GM23338 (cell line): ENCODE measurements around the gene E2F3. TPM values are rescaled to one million over a fixed set of nuclear protein-coding genes. Genes with fewer than 3 reads are reported as not detected.
A peak's percentile ranks its signal among the peaks of the same experiment; 100 is the strongest.

Experiments
- ATAC-seq: fragments of 200-7000 bp; cut with Tn5 transposase; 3 replicates; pipeline ENCODE4 v1.9.1; 2020
- DNase-seq: peaks from one replicate; pipeline ENCODE4 v3.0.0-alpha.2; 2015; ENCODE audit warnings: low spot score
- H2AFZ ChIP-seq: fragments of 200-600 bp; sonication (generic); 2 replicates; pipeline ENCODE4 v1.8.0; 2016; ENCODE audit warnings: antibody characterized with exemption, mild to moderate bottlenecking, moderate library complexity
- H3F3A ChIP-seq: fragments of 200-600 bp; sonication (generic); replicated peaks from 2 replicates; pipeline ENCODE4 v1.8.0; 2017; ENCODE audit warnings: antibody characterized with exemption, mixed run types, low read depth
- H3K27ac ChIP-seq: fragments of 200-600 bp; sonication (generic); 2 replicates; pipeline ENCODE4 v1.6.1; 2016; ENCODE audit warnings: low read depth
- H3K27me3 ChIP-seq: fragments of 200-600 bp; sonication (generic); 2 replicates; pipeline ENCODE4 v1.8.0; 2016; ENCODE audit warnings: mild to moderate bottlenecking, mixed run types, moderate library complexity; ENCODE audit not compliant: insufficient read depth
- H3K36me3 ChIP-seq: fragments of 200-600 bp; sonication (generic); 2 replicates; pipeline ENCODE4 v1.8.0; 2016; ENCODE audit warnings: mild to moderate bottlenecking; ENCODE audit not compliant: insufficient read depth
- H3K4me1 ChIP-seq: fragments of 200-600 bp; sonication (generic); 2 replicates; pipeline ENCODE4 v1.8.0; 2016; ENCODE audit warnings: mild to moderate bottlenecking, moderate library complexity; ENCODE audit not compliant: insufficient read depth
- H3K4me2 ChIP-seq: fragments of 200-600 bp; sonication (generic); 2 replicates; pipeline ENCODE4 v1.7.1; 2017; ENCODE audit warnings: mixed run types
- H3K4me3 ChIP-seq: fragments of 200-600 bp; sonication (generic); 2 replicates; pipeline ENCODE4 v1.6.1; 2016; ENCODE audit warnings: mixed run types
- H3K79me2 ChIP-seq: fragments of 200-600 bp; sonication (generic); replicated peaks from 2 replicates; pipeline ENCODE4 v1.8.0; 2017; ENCODE audit warnings: mild to moderate bottlenecking; ENCODE audit not compliant: insufficient read depth
- H3K9me2 ChIP-seq: fragments of 200-600 bp; sonication (generic); 2 replicates; pipeline ENCODE4 v1.8.0; 2017; ENCODE audit not compliant: insufficient read depth
- H4K20me1 ChIP-seq: fragments of 200-600 bp; sonication (generic); replicated peaks from 2 replicates; pipeline ENCODE4 v1.8.0; 2017; ENCODE audit warnings: mild to moderate bottlenecking; ENCODE audit not compliant: insufficient read depth
- H3K27ac Mint-ChIP-seq: 2 replicates; pipeline ENCODE4 v1.8.0; 2020; ENCODE audit warnings: inconsistent platforms, mild to moderate bottlenecking, moderate library complexity, mixed read lengths
- H3K27me3 Mint-ChIP-seq: 3 replicates; pipeline ENCODE4 v1.8.0; 2022; ENCODE audit warnings: low read depth, mild to moderate bottlenecking, moderate library complexity, mixed read lengths, inconsistent platforms; ENCODE audit not compliant: insufficient read depth, poor library complexity
- H3K36me3 Mint-ChIP-seq: 3 replicates; pipeline ENCODE4 v1.8.0; 2021; ENCODE audit warnings: low read depth, mild to moderate bottlenecking, inconsistent platforms, moderate library complexity, mixed read lengths
- H3K4me1 Mint-ChIP-seq: 3 replicates; pipeline ENCODE4 v1.8.0; 2020; ENCODE audit warnings: mild to moderate bottlenecking, inconsistent platforms, mixed read lengths
- H3K4me3 Mint-ChIP-seq: 3 replicates; pipeline ENCODE4 v1.8.0; 2021; ENCODE audit warnings: moderate library complexity, mild to moderate bottlenecking, inconsistent platforms, mixed read lengths
- H3K9me3 Mint-ChIP-seq: 3 replicates; pipeline ENCODE4 v1.8.0; 2020; ENCODE audit warnings: moderate library complexity, mild to moderate bottlenecking, inconsistent platforms, mixed read lengths
- CTCF ChIP-seq, 2 experiments: fragments of 200-600 bp in 1 of 2; sonication (generic) in 1 of 2; conservative IDR thresholded peaks; 2 replicates each; pipeline versions ENCODE4 v1.5.1 to v1.6.1; 2016 to 2017; ENCODE audit warnings: antibody characterized with exemption in 2 of 2, low read depth in 2 of 2, mild to moderate bottlenecking in 2 of 2, moderate library complexity in 1 of 2
- EZH2 ChIP-seq: fragments of 200-600 bp; sonication (generic); IDR thresholded peaks from one replicate; pipeline ENCODE4 v1.8.0; 2017; ENCODE audit warnings: antibody characterized with exemption, mild to moderate bottlenecking, low read depth; ENCODE audit not compliant: unreplicated experiment
- NANOG ChIP-seq: IDR thresholded peaks from 2 replicates; pipeline ENCODE4 v1.6.1; 2016; ENCODE audit warnings: antibody characterized with exemption, borderline replicate concordance
- POLR2AphosphoS5 ChIP-seq: IDR thresholded peaks from 2 replicates; pipeline ENCODE4 v1.6.1; 2016; ENCODE audit warnings: antibody characterized with exemption, low read depth
- STAT1 ChIP-seq: IDR thresholded peaks from one replicate; pipeline ENCODE4 v1.6.1; 2016; ENCODE audit warnings: antibody characterized with exemption; ENCODE audit not compliant: unreplicated experiment
- polyA plus RNA-seq: library from polyadenylated mRNA; unstranded; fragments of >200 nt; fragmentation: Nextera tagmentation; extraction: Ambion mirVana; gene quantifications from 2 replicates; pipeline ENCODE4 v1.2.1, GENCODE V29; 2016
- total RNA-seq: library from RNA; depleted of rRNA; stranded (reverse); fragments of >200 nt; shearing (Covaris generic); gene quantifications from 2 replicates; pipeline ENCODE4 v1.2.3, GENCODE V29; 2014
- TF ChIP-seq, protein P1 (sequence below): fragments of 250-450 bp; sonication (Bioruptor Pico); IDR thresholded peaks from 2 replicates; pipeline ENCODE4 v1.5.0; 2020; ENCODE audit warnings: mild to moderate bottlenecking, moderate library complexity

Gene E2F3
- total and polyA plus RNA-seq, 2 experiments from 2014 or later: 27.2 to 33.5 TPM

DNA sequence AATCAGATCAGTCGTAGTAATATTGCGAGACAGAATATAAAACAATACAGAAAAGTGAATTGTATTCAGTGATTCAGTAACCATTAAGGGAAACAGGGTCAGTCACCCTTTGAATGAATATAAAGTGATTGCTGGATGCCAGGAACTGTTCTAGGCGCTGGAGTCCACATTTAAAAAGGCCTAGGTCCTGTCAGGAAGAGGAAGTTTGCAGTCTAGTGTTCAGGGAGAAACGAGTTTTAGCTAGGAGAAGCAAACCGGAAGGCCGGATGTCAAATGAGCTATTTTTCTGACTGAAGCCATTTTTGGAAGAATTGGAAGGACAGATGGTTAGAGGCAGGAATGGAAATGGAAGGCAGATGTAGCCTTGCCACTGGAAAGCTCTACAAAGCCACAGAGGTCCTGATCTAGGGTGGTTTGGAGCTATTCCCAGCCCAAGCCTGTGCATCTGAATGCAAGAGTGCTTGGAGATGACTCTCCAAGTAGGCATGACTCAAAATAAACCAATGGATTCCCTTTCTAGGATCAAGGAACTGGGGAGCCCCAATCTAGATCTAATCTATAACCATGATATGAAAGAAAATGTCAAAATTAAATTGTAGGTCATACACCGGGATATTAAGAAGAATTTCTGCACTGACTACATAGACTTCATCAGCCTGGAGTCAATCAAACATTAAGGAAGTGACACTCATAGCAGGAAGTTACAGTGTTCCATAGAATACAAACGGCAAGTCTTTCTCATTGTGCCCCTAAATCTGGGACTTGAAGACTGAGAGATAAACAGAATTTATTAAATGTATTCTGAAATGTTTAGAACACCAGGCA is 95.7 kb downstream of the E2F3 start:
- no peaks in the 10 kb centered on the region for H3K9me2 ChIP-seq
- peaks cover 5% of the 10 kb centered on the region; the same call in 1 of the 2 replicates for H4K20me1 ChIP-seq
- H3K4me3 ChIP-seq: no peak overlapping the region
- H3K27me3 Mint-ChIP-seq: no peaks in the 10 kb centered on the region
- H3K4me1 Mint-ChIP-seq: peaks cover 1% of the 10 kb centered on the region
- H3K4me2 ChIP-seq: no peak overlapping the region
- H3K36me3 ChIP-seq: no peaks in the 10 kb centered on the region
- H2AFZ ChIP-seq: no peak overlapping the region
- peaks cover under 1% of the 10 kb centered on the region; the same call in 1 of the 3 replicates for H3K36me3 Mint-ChIP-seq
- ATAC-seq (no peak), DNase-seq (no peak)
- H3K9me3 Mint-ChIP-seq: no peaks in the 10 kb centered on the region
- peaks cover 3% of the 10 kb centered on the region; the same call in 1 of the 2 replicates for H3K4me1 ChIP-seq
- TF ChIP-seq CTCF (conservative IDR thresholded peaks at IDR 0.05; ENCODE audit: low read depth in 2 of 2) (no peak), STAT1 (no peak), EZH2 (no peak), NANOG (no peak), POLR2AphosphoS5 (no peak)
- TF ChIP-seq, protein P1, sequence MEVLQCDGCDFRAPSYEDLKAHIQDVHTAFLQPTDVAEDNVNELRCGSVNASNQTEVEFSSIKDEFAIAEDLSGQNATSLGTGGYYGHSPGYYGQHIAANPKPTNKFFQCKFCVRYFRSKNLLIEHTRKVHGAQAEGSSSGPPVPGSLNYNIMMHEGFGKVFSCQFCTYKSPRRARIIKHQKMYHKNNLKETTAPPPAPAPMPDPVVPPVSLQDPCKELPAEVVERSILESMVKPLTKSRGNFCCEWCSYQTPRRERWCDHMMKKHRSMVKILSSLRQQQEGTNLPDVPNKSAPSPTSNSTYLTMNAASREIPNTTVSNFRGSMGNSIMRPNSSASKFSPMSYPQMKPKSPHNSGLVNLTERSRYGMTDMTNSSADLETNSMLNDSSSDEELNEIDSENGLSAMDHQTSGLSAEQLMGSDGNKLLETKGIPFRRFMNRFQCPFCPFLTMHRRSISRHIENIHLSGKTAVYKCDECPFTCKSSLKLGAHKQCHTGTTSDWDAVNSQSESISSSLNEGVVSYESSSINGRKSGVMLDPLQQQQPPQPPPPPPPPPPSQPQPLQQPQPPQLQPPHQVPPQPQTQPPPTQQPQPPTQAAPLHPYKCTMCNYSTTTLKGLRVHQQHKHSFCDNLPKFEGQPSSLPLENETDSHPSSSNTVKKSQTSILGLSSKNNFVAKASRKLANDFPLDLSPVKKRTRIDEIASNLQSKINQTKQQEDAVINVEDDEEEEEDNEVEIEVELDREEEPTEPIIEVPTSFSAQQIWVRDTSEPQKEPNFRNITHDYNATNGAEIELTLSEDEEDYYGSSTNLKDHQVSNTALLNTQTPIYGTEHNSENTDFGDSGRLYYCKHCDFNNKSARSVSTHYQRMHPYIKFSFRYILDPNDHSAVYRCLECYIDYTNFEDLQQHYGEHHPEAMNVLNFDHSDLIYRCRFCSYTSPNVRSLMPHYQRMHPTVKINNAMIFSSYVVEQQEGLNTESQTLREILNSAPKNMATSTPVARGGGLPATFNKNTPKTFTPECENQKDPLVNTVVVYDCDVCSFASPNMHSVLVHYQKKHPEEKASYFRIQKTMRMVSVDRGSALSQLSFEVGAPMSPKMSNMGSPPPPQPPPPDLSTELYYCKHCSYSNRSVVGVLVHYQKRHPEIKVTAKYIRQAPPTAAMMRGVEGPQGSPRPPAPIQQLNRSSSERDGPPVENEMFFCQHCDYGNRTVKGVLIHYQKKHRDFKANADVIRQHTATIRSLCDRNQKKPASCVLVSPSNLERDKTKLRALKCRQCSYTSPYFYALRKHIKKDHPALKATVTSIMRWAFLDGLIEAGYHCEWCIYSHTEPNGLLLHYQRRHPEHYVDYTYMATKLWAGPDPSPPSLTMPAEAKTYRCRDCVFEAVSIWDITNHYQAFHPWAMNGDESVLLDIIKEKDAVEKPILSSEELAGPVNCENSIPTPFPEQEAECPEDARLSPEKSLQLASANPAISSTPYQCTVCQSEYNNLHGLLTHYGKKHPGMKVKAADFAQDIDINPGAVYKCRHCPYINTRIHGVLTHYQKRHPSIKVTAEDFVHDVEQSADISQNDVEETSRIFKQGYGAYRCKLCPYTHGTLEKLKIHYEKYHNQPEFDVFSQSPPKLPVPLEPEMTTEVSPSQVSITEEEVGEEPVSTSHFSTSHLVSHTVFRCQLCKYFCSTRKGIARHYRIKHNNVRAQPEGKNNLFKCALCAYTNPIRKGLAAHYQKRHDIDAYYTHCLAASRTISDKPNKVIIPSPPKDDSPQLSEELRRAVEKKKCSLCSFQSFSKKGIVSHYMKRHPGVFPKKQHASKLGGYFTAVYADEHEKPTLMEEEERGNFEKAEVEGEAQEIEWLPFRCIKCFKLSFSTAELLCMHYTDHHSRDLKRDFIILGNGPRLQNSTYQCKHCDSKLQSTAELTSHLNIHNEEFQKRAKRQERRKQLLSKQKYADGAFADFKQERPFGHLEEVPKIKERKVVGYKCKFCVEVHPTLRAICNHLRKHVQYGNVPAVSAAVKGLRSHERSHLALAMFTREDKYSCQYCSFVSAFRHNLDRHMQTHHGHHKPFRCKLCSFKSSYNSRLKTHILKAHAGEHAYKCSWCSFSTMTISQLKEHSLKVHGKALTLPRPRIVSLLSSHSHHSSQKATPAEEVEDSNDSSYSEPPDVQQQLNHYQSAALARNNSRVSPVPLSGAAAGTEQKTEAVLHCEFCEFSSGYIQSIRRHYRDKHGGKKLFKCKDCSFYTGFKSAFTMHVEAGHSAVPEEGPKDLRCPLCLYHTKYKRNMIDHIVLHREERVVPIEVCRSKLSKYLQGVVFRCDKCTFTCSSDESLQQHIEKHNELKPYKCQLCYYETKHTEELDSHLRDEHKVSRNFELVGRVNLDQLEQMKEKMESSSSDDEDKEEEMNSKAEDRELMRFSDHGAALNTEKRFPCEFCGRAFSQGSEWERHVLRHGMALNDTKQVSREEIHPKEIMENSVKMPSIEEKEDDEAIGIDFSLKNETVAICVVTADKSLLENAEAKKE: no peak
- no peak overlapping the region for H3K27ac Mint-ChIP-seq
- H3K4me3 Mint-ChIP-seq: no peak overlapping the region
- peak overlapping the region; percentile 16; the same call in 1 of the 2 replicates for H3K27ac ChIP-seq
- no peaks in the 10 kb centered on the region for H3K27me3 ChIP-seq
- H3K79me2 ChIP-seq: no peaks in the 10 kb centered on the region
- H3F3A ChIP-seq: 0 out of 2 replicates have a peak, but pooled peaks cover 7% of the 10 kb centered on the region
